Liver (tissue), 9 donors: ENCODE results near the gene ANKMY1. TPM values are rescaled to one million over a fixed set of nuclear protein-coding genes. Genes with fewer than 3 reads are reported as not detected.

Experiments used
- DNase-seq: peaks from one replicate; pipeline ENCODE4 v3.0.0-alpha.2; 2017; ENCODE audit warnings: low spot score
- H3K27ac ChIP-seq, 2 donors: one replicate each; pipeline ENCODE4 v1.7.0; 2013; ENCODE audit warnings: inconsistent platforms in 2 of 2, low read length in 2 of 2, control low read depth in 1 of 2, low read depth in 1 of 2, mild to moderate bottlenecking in 1 of 2
- H3K27me3 ChIP-seq, 4 donors: one replicate each; pipeline versions ENCODE4 v1.6.1 to v1.7.0; 2013; ENCODE audit warnings: low read length in 3 of 4, inconsistent platforms in 1 of 4, mild to moderate bottlenecking in 1 of 4, moderate library complexity in 1 of 4; ENCODE audit not compliant: control insufficient read depth in 4 of 4, insufficient read depth in 4 of 4
- H3K36me3 ChIP-seq, 4 donors: one replicate each; pipeline versions ENCODE4 v1.6.1 to v1.7.0; 2013; ENCODE audit warnings: low read length in 3 of 4, mild to moderate bottlenecking in 3 of 4, low read depth in 1 of 4, moderate library complexity in 1 of 4; ENCODE audit not compliant: control insufficient read depth in 4 of 4, insufficient read depth in 3 of 4
- H3K4me1 ChIP-seq, 4 donors: one replicate each; pipeline versions ENCODE4 v1.6.1 to v1.7.0; 2013; ENCODE audit warnings: low read length in 3 of 4, mild to moderate bottlenecking in 3 of 4, moderate library complexity in 1 of 4; ENCODE audit not compliant: control insufficient read depth in 4 of 4, insufficient read depth in 4 of 4
- H3K4me3 ChIP-seq, 3 donors: one replicate each; pipeline versions ENCODE4 v1.6.1 to v1.7.0; 2013; ENCODE audit warnings: low read length in 3 of 3, control low read depth in 1 of 3, low read depth in 1 of 3, mild to moderate bottlenecking in 1 of 3
- H3K9ac ChIP-seq, 2 donors: one replicate each; pipeline ENCODE4 v1.7.0; 2013; ENCODE audit warnings: low read length in 2 of 2, mild to moderate bottlenecking in 2 of 2, moderate library complexity in 2 of 2, control low read depth in 1 of 2, low read depth in 1 of 2
- H3K9me3 ChIP-seq, 4 donors: one replicate each; pipeline versions ENCODE4 v1.6.1 to v1.7.0; 2013; ENCODE audit warnings: low read length in 3 of 4; ENCODE audit not compliant: control insufficient read depth in 4 of 4
- EGR1 ChIP-seq, 2 donors: IDR thresholded peaks; 2 replicates each; pipeline ENCODE4 v1.6.1; 2016 to 2018; ENCODE audit warnings: antibody characterized with exemption in 2 of 2, low read depth in 2 of 2
- FOXA1 ChIP-seq: IDR thresholded peaks from 2 replicates; pipeline ENCODE4 v1.6.1; 2016; ENCODE audit warnings: antibody characterized with exemption
- FOXA2 ChIP-seq: IDR thresholded peaks from 2 replicates; pipeline ENCODE4 v1.6.1; 2016; ENCODE audit warnings: antibody characterized with exemption
- HNF4A ChIP-seq, 2 donors: conservative IDR thresholded peaks; 2 replicates each; pipeline ENCODE4 v1.6.1; 2016; ENCODE audit warnings: antibody characterized with exemption in 2 of 2, mild to moderate bottlenecking in 2 of 2
- HNF4G ChIP-seq: IDR thresholded peaks from 2 replicates; pipeline ENCODE4 v1.6.1; 2016; ENCODE audit warnings: antibody characterized with exemption
- JUND ChIP-seq, 2 donors: IDR thresholded peaks; 2 replicates each; pipeline ENCODE4 v1.6.1; 2016; ENCODE audit warnings: antibody characterized with exemption in 2 of 2
- NR2F2 ChIP-seq: IDR thresholded peaks from 2 replicates; pipeline ENCODE4 v1.6.1; 2016; ENCODE audit warnings: antibody characterized with exemption
- RAD21 ChIP-seq, 2 donors: IDR thresholded peaks; 2 replicates each; pipeline ENCODE4 v1.6.1; 2016; ENCODE audit warnings: antibody characterized with exemption in 2 of 2, mild to moderate bottlenecking in 2 of 2
- RXRA ChIP-seq, 2 donors: IDR thresholded peaks; 2 replicates each; pipeline ENCODE4 v1.6.1; 2017 to 2018; ENCODE audit warnings: antibody characterized with exemption in 2 of 2, mild to moderate bottlenecking in 1 of 2
- SP1 ChIP-seq: IDR thresholded peaks from 2 replicates; pipeline ENCODE4 v1.6.1; 2018; ENCODE audit warnings: antibody characterized with exemption, mild to moderate bottlenecking
- TAF1 ChIP-seq: conservative IDR thresholded peaks from 2 replicates; pipeline ENCODE4 v1.6.1; 2016; ENCODE audit warnings: antibody characterized with exemption, mild to moderate bottlenecking
- YY1 ChIP-seq: IDR thresholded peaks from 2 replicates; pipeline ENCODE4 v1.6.1; 2016; ENCODE audit warnings: antibody characterized with exemption, mild to moderate bottlenecking
- WGBS: extraction: QIAGEN DNeasy Blood & Tissue Kit; methylation state at CpG from one replicate; pipeline ENCODE4 v1.1.7; 2013; 5-methylcytosine and 5-hydroxymethylcytosine counted together
- polyA plus RNA-seq, 2 donors: library from polyadenylated mRNA; stranded (reverse) in 1 of 2; unstranded in 1 of 2; fragments of 200-250 nt in 1 of 2; fragments of >200 nt in 1 of 2; fragmentation: Nextera tagmentation in 1 of 2; extraction: Ambion mirVana in 1 of 2; gene quantifications; one replicate each; pipeline versions ENCODE4 v1.2.1 to v1.2.3, GENCODE V29; 2013 to 2015
- total RNA-seq, 2 donors: library from RNA; depleted of rRNA; stranded (reverse); fragments of >200 nt; gene quantifications; one replicate each; pipeline ENCODE4 v1.2.3, GENCODE V29; 2014
- TF ChIP-seq, protein P1 (sequence below): IDR thresholded peaks from 2 replicates; pipeline ENCODE4 v1.6.1; 2016; ENCODE audit warnings: antibody characterized with exemption, mild to moderate bottlenecking
- TF ChIP-seq, protein P2 (sequence below): fragments of 150-350 bp; IDR thresholded peaks from 2 replicates; pipeline ENCODE4 v1.5.1; 2017; ENCODE audit warnings: improper control_type of control experiment, low read depth, low read length; ENCODE audit not compliant: missing input control
- TF ChIP-seq, protein P3 (sequence below): IDR thresholded peaks from 2 replicates; pipeline ENCODE4 v1.6.1; 2016; ENCODE audit warnings: antibody characterized with exemption
- TF ChIP-seq, protein P4 (sequence below): IDR thresholded peaks from 2 replicates; pipeline ENCODE4 v1.6.1; 2016; ENCODE audit warnings: antibody characterized with exemption
- TF ChIP-seq, protein P5 (sequence below): IDR thresholded peaks from 2 replicates; pipeline ENCODE4 v1.6.1; 2016; ENCODE audit warnings: antibody characterized with exemption
- donor health status: healthy.
- donor health status: healthy.
- donor health status: healthy.
- donor health status: healthy.
- donor health status: healthy.

ANKMY1 gene
- total and polyA plus RNA-seq, 4 donors: 2.5 to 12.8 (median 4.2) TPM

DNA sequence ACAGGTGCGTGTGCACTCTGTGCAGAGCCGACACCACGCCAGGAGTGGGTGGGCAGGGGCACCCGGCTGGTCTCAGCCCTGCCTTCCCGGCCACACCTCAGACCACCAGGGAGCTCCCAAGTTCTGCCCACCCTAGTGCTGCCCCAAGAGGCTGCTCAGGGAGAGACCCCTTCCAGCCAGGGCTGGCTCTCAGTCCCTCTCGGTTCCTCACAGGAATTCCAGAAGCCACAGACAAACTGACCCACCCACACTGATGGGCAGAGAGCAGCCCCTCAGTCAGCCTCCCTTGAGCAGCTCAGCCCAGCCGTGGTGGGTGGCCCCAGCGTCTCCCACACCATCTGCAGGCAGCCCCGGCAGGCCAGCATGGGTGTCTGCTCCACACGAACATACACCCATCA lies 88.5 kb downstream of the ANKMY1 start:
- H3K4me3 ChIP-seq: no peak overlapping the region
- H3K27me3 ChIP-seq: no peaks in the 10 kb centered on the region
- 61% methylated on average over 10 of the region's 10 CpGs for WGBS
- no peaks in the 10 kb centered on the region for H3K4me1 ChIP-seq
- TF ChIP-seq, protein P1, sequence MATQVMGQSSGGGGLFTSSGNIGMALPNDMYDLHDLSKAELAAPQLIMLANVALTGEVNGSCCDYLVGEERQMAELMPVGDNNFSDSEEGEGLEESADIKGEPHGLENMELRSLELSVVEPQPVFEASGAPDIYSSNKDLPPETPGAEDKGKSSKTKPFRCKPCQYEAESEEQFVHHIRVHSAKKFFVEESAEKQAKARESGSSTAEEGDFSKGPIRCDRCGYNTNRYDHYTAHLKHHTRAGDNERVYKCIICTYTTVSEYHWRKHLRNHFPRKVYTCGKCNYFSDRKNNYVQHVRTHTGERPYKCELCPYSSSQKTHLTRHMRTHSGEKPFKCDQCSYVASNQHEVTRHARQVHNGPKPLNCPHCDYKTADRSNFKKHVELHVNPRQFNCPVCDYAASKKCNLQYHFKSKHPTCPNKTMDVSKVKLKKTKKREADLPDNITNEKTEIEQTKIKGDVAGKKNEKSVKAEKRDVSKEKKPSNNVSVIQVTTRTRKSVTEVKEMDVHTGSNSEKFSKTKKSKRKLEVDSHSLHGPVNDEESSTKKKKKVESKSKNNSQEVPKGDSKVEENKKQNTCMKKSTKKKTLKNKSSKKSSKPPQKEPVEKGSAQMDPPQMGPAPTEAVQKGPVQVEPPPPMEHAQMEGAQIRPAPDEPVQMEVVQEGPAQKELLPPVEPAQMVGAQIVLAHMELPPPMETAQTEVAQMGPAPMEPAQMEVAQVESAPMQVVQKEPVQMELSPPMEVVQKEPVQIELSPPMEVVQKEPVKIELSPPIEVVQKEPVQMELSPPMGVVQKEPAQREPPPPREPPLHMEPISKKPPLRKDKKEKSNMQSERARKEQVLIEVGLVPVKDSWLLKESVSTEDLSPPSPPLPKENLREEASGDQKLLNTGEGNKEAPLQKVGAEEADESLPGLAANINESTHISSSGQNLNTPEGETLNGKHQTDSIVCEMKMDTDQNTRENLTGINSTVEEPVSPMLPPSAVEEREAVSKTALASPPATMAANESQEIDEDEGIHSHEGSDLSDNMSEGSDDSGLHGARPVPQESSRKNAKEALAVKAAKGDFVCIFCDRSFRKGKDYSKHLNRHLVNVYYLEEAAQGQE: no peak
- no peak for TF ChIP-seq RXRA (IDR thresholded peaks at IDR 0.05)
- no peak for TF ChIP-seq FOXA2
- TF ChIP-seq YY1: no peak
- TF ChIP-seq RAD21 (IDR thresholded peaks at IDR 0.05): no peak
- no peak for TF ChIP-seq FOXA1
- TF ChIP-seq, protein P2, sequence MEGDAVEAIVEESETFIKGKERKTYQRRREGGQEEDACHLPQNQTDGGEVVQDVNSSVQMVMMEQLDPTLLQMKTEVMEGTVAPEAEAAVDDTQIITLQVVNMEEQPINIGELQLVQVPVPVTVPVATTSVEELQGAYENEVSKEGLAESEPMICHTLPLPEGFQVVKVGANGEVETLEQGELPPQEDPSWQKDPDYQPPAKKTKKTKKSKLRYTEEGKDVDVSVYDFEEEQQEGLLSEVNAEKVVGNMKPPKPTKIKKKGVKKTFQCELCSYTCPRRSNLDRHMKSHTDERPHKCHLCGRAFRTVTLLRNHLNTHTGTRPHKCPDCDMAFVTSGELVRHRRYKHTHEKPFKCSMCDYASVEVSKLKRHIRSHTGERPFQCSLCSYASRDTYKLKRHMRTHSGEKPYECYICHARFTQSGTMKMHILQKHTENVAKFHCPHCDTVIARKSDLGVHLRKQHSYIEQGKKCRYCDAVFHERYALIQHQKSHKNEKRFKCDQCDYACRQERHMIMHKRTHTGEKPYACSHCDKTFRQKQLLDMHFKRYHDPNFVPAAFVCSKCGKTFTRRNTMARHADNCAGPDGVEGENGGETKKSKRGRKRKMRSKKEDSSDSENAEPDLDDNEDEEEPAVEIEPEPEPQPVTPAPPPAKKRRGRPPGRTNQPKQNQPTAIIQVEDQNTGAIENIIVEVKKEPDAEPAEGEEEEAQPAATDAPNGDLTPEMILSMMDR: no peak
- no peak for TF ChIP-seq EGR1 (IDR thresholded peaks at IDR 0.05; ENCODE audit: low read depth in 2 of 2)
- no peak for TF ChIP-seq HNF4A (conservative IDR thresholded peaks at IDR 0.05)
- no peak for TF ChIP-seq SP1
- TF ChIP-seq TAF1: no peak
- TF ChIP-seq, protein P3, sequence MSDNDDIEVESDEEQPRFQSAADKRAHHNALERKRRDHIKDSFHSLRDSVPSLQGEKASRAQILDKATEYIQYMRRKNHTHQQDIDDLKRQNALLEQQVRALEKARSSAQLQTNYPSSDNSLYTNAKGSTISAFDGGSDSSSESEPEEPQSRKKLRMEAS: no peak
- TF ChIP-seq HNF4G: no peak
- TF ChIP-seq JUND (IDR thresholded peaks at IDR 0.05): no peak
- no peak for TF ChIP-seq NR2F2
- TF ChIP-seq, protein P4, sequence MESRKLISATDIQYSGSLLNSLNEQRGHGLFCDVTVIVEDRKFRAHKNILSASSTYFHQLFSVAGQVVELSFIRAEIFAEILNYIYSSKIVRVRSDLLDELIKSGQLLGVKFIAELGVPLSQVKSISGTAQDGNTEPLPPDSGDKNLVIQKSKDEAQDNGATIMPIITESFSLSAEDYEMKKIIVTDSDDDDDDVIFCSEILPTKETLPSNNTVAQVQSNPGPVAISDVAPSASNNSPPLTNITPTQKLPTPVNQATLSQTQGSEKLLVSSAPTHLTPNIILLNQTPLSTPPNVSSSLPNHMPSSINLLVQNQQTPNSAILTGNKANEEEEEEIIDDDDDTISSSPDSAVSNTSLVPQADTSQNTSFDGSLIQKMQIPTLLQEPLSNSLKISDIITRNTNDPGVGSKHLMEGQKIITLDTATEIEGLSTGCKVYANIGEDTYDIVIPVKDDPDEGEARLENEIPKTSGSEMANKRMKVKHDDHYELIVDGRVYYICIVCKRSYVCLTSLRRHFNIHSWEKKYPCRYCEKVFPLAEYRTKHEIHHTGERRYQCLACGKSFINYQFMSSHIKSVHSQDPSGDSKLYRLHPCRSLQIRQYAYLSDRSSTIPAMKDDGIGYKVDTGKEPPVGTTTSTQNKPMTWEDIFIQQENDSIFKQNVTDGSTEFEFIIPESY: no peak
- TF ChIP-seq, protein P5, sequence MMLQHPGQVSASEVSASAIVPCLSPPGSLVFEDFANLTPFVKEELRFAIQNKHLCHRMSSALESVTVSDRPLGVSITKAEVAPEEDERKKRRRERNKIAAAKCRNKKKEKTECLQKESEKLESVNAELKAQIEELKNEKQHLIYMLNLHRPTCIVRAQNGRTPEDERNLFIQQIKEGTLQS: no peak
- no peak overlapping the region for H3K27ac ChIP-seq
- DNase-seq: no peak
- H3K9me3 ChIP-seq: no peaks in the 10 kb centered on the region
- peaks cover 0 to 8% (median 0%) of the 10 kb centered on the region in 4 donors for H3K36me3 ChIP-seq
- no peak overlapping the region for H3K9ac ChIP-seq
